Transverse colon (tissue), 3 donors: ENCODE data around the gene FAM83E.
A peak's percentile ranks its signal among the peaks of the same experiment; 100 is the strongest.

Source experiments
- POLR2A ChIP-seq: fragments of 450-650 bp; IDR thresholded peaks from one replicate; pipeline ENCODE4 v1.6.1; 2016; ENCODE audit warnings: antibody characterized with exemption, mild to moderate bottlenecking, moderate library complexity
- TF ChIP-seq, protein P1 (sequence below), 5 experiments: fragments of 200-600 bp in 3 of 5; fragments of 450-650 bp in 2 of 5; sonication (generic) in 3 of 5; IDR thresholded peaks; 1 replicate in 2 of 5; 2 replicates in 3 of 5; pipeline ENCODE4 v1.5.1; 2016 to 2017; ENCODE audit warnings: antibody characterized with exemption in 5 of 5, inconsistent platforms in 3 of 5, mild to moderate bottlenecking in 2 of 5, moderate library complexity in 1 of 5

- TF ChIP-seq, protein P1, sequence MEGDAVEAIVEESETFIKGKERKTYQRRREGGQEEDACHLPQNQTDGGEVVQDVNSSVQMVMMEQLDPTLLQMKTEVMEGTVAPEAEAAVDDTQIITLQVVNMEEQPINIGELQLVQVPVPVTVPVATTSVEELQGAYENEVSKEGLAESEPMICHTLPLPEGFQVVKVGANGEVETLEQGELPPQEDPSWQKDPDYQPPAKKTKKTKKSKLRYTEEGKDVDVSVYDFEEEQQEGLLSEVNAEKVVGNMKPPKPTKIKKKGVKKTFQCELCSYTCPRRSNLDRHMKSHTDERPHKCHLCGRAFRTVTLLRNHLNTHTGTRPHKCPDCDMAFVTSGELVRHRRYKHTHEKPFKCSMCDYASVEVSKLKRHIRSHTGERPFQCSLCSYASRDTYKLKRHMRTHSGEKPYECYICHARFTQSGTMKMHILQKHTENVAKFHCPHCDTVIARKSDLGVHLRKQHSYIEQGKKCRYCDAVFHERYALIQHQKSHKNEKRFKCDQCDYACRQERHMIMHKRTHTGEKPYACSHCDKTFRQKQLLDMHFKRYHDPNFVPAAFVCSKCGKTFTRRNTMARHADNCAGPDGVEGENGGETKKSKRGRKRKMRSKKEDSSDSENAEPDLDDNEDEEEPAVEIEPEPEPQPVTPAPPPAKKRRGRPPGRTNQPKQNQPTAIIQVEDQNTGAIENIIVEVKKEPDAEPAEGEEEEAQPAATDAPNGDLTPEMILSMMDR (IDR thresholded peaks at IDR 0.05): peak; percentile 89 to 98 (median 96)
- TF ChIP-seq POLR2A: no peak
Measured at GRCh38 chr19:48588670-48589401, 26.0 kb downstream of the FAM83E start.
